ENCODE measurements around the gene C6orf15.
A peak's percentile ranks its signal among the peaks of the same experiment; 100 is the strongest.

C6orf15 gene

GRCh38 chr6:31107052-31107451 is 5.3 kb downstream of the C6orf15 start:
- H3K36me3 Mint-ChIP-seq, result no peaks in the 10 kb centered on the region
- H3K27ac Mint-ChIP-seq, result no peak overlapping the region
- H3K4me3 Mint-ChIP-seq, result no peak overlapping the region
- H3K4me1 Mint-ChIP-seq, result peaks cover 0 to 2% of the 10 kb centered on the region in 2 donors
- DNase-seq (no peak), ATAC-seq (replicated peaks) (no peak)
- peaks cover 13 to 18% of the 10 kb centered on the region in 2 donors for H3K27me3 Mint-ChIP-seq
- no peaks in the 10 kb centered on the region for H3K9me3 Mint-ChIP-seq

DNA sequence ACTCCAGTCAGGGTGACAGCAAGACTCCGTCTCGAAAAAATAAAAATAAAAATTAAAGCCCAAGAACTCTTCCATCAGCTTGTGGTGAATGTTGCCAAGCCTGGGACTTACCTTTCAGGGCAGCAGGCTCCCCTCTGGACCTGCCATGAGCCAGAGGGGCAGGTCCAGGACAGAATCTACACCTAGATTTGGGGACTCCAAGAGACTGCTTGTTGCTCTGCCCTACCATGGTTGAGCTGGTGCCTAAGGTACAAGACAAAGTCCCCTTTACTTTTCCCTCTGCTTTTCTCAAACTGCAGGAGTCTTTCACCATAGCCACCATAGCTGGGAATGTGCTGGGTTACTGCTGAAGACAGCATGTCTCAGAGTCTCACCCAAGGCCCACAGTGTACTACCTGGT is 9.2 kb downstream of the C6orf15 start:
- Mint-ChIP-seq H3K36me3 (no peaks in the 10 kb centered on the region), H3K27me3 (no peaks in the 10 kb centered on the region), H3K4me3 (no peak overlapping the region), H3K4me1 (peaks cover 0 to 2% of the 10 kb centered on the region in 2 donors), H3K9me3 (no peaks in the 10 kb centered on the region), H3K27ac (no peak overlapping the region)
- DNase-seq, result no peak
- no peak for ATAC-seq (replicated peaks)

- ATAC-seq (replicated peaks) (no peak), DNase-seq (no peak)
- no peaks in the 10 kb centered on the region for H3K36me3 Mint-ChIP-seq
- no peak overlapping the region for H3K4me3 Mint-ChIP-seq
- H3K9me3 Mint-ChIP-seq, result no peaks in the 10 kb centered on the region
- no peaks in the 10 kb centered on the region for H3K27me3 Mint-ChIP-seq
- no peak overlapping the region for H3K27ac Mint-ChIP-seq
- peaks cover 16 to 18% of the 10 kb centered on the region in 2 donors for H3K4me1 Mint-ChIP-seq
These were observed 13.9 kb downstream of the C6orf15 start for GRCh38 chr6:31098449-31098938.

DNA sequence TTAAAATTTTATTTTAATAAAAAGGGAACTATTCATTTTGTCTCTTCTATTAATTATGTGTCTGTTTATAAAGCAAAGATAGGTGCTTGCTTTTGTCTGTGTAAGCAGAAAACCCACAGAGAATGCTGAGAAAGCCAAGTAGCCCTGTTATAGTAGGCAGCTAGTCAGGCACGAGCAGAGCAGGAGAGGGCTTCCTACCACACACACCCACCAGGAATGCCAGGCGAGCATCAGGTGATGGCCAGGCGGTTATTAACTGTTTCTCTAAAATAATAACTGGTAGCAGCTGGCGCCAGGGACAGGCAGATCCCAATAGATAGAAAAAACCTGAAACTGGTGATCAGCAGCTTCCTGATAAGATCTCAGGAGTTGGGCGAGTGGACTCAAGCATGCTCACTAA is 15.7 kb downstream of the C6orf15 start:
- Mint-ChIP-seq H3K4me3 (no peak overlapping the region), H3K4me1 (peaks cover 15 to 16% of the 10 kb centered on the region in 2 donors), H3K9me3 (no peaks in the 10 kb centered on the region), H3K27me3 (no peaks in the 10 kb centered on the region), H3K36me3 (no peaks in the 10 kb centered on the region), H3K27ac (no peak overlapping the region)
- ATAC-seq (replicated peaks), result no peak
- no peak for DNase-seq

GRCh38 chr6:31096215-31096614 is 16.2 kb downstream of the C6orf15 start:
- H3K36me3 Mint-ChIP-seq, result no peaks in the 10 kb centered on the region
- H3K4me3 Mint-ChIP-seq, result no peak overlapping the region
- H3K27ac Mint-ChIP-seq, result no peak overlapping the region
- ATAC-seq (replicated peaks), result no peak
- no peaks in the 10 kb centered on the region for H3K27me3 Mint-ChIP-seq
- H3K4me1 Mint-ChIP-seq, result peaks cover 15 to 16% of the 10 kb centered on the region in 2 donors
- DNase-seq, result no peak
- no peaks in the 10 kb centered on the region for H3K9me3 Mint-ChIP-seq

- Mint-ChIP-seq H3K4me3 (no peak overlapping the region), H3K9me3 (no peaks in the 10 kb centered on the region), H3K27me3 (no peaks in the 10 kb centered on the region), H3K27ac (peak overlapping the region; percentile 49), H3K4me1 (peaks cover 15 to 16% of the 10 kb centered on the region in 2 donors), H3K36me3 (no peaks in the 10 kb centered on the region)
- DNase-seq (no peak), ATAC-seq (replicated peaks) (peak; percentile 46 to 56)
These were observed 17.9 kb downstream of the C6orf15 start for GRCh38 chr6:31094389-31094881.

DNA sequence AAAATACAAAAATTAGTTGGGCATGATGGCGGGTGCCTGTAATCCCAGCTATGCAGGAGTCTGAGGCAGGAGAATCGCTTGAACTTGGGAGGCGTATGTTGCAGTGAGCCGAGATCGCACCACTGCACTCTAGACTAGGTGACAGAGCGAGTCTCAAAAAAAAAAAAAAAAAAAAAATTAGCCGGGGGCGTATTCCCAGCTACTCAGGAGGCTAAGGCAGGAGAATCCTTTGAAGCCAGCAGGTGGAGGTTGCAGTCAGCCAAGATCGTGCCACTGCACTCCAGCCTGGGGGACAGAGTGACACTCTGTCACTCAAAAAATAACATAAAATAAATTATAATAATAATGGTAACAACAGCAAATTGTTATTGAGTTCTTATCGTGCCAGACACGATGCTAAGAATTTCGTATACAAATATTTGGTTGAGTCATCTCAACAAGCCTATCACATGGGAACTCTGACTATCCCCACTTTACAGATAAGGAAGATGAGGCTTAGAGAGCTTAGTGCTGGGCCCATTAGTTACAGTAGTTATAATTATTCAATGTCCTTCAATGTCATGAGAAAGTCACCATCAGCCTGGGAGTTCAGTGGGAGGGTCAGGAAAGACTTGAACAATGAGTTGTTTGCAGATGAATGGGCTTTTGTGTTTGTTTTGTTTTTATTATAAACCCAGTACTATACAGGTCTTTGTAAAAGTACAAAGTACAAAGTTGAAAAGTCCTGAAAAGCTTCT is 19.4 kb downstream of the C6orf15 start:
- Mint-ChIP-seq H3K4me3 (no peak overlapping the region), H3K4me1 (peaks cover 15 to 16% of the 10 kb centered on the region in 2 donors), H3K27me3 (no peaks in the 10 kb centered on the region), H3K9me3 (no peaks in the 10 kb centered on the region), H3K36me3 (no peaks in the 10 kb centered on the region), H3K27ac (no peak overlapping the region)
- no peak for DNase-seq
- ATAC-seq (replicated peaks), result no peak

DNA sequence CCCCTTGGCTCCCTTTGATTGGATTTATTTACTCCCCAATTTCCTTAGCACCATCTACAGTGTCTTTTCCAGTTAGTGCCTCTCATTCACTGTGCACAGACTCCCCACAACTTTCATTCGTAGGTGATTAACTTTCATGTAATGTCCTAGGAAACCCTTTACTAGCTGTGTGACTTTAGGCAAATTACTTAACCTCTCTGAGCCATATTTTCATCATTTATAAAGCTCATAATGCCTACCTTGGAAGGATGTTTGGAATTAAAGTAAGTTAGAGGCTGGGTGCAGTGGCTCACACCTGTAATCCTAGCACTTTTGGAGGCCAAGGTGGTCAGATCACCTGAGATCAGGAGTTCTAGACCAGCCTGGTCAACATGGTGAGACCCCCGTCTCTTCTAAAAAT is 20.1 kb downstream of the C6orf15 start:
- Mint-ChIP-seq H3K9me3 (no peaks in the 10 kb centered on the region), H3K4me1 (peaks cover 13 to 23% of the 10 kb centered on the region in 2 donors), H3K4me3 (no peak overlapping the region), H3K27ac (no peak overlapping the region), H3K36me3 (no peaks in the 10 kb centered on the region), H3K27me3 (peaks cover 0 to 6% of the 10 kb centered on the region in 2 donors)
- DNase-seq (no peak), ATAC-seq (replicated peaks) (no peak)

GRCh38 chr6:31091680-31092079 is 20.7 kb downstream of the C6orf15 start:
- ATAC-seq (replicated peaks) (no peak), DNase-seq (no peak)
- no peaks in the 10 kb centered on the region for H3K9me3 Mint-ChIP-seq
- H3K36me3 Mint-ChIP-seq, result no peaks in the 10 kb centered on the region
- no peak overlapping the region for H3K27ac Mint-ChIP-seq
- peaks cover 5 to 9% of the 10 kb centered on the region in 2 donors for H3K27me3 Mint-ChIP-seq
- no peak overlapping the region for H3K4me3 Mint-ChIP-seq
- peaks cover 13 to 23% of the 10 kb centered on the region in 2 donors for H3K4me1 Mint-ChIP-seq

DNA sequence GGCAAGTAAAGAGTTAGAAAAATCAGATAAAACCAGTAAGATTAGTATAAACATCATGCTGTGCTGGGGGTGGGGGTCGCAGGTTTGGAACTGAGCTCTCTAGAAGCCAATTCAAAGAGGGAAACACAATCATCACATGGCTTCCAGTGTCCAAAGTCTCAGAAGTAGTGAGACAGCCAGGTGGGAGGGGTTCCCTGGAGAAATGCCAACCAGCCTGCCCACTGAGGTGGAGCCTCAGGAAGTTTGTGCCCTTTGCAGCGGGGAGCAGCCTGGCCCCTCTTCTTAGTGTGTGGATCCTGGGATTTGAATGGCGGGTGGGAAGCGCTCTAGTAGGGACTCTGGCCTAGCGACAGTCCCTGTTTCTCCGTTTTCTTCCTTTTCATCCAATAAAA is 21.4 kb downstream of the C6orf15 start:
- Mint-ChIP-seq H3K27ac (peak overlapping the region; percentile 88), H3K36me3 (no peaks in the 10 kb centered on the region), H3K4me1 (peaks cover 13 to 23% of the 10 kb centered on the region in 2 donors), H3K27me3 (peaks cover 5 to 15% of the 10 kb centered on the region in 2 donors), H3K9me3 (no peaks in the 10 kb centered on the region), H3K4me3 (no peak overlapping the region)
- ATAC-seq (replicated peaks) (no peak), DNase-seq (no peak)

DNA sequence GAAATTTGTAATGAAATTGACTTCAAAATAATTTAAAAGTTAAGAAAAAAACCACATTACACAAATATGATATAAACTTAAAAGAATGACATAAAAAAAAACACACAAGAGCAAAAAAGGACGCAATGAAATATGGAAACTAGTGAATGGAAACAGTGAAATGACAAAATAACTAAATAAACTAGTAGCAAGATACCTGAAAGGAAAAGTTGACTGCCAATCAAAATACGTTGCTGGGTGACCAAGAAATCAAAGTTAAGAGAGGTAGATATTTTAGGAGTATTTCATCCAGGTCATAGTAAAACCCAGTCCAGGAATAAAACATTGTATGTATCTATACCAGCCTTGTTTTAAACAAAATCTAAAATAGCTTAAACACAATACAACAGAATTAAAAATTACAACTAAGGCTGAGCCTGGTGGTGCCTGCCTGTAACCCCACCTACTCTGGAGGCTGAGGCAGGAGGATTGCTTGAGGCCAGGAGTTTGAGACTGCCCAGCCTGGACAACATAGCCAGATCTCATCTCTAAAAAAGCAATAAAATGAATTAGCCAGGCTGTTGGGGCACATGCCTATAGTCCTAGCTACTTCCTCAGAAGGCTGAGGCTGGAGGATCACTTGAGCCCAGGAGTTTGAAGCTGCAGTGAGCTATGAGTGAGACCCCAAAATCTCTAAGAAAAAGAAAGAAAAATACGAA is 22.0 kb downstream of the C6orf15 start:
- DNase-seq (no peak), ATAC-seq (replicated peaks) (no peak)
- peaks cover 9 to 15% of the 10 kb centered on the region in 2 donors for H3K27me3 Mint-ChIP-seq
- H3K9me3 Mint-ChIP-seq, result no peaks in the 10 kb centered on the region
- H3K36me3 Mint-ChIP-seq, result no peaks in the 10 kb centered on the region
- peaks cover 13 to 23% of the 10 kb centered on the region in 2 donors for H3K4me1 Mint-ChIP-seq
- peak overlapping the region; percentile 88 for H3K27ac Mint-ChIP-seq
- H3K4me3 Mint-ChIP-seq, result no peak overlapping the region

- ATAC-seq (replicated peaks) (peak; percentile 99), DNase-seq (peak; percentile 78)
- peaks cover 9 to 15% of the 10 kb centered on the region in 2 donors for H3K27me3 Mint-ChIP-seq
- H3K27ac Mint-ChIP-seq, result no peak overlapping the region
- H3K36me3 Mint-ChIP-seq, result no peaks in the 10 kb centered on the region
- no peaks in the 10 kb centered on the region for H3K9me3 Mint-ChIP-seq
- peaks cover 4 to 8% of the 10 kb centered on the region in 2 donors for H3K4me1 Mint-ChIP-seq
- H3K4me3 Mint-ChIP-seq, result no peak overlapping the region
These were observed 24.8 kb downstream of the C6orf15 start for GRCh38 chr6:31087494-31088089.

GRCh38 chr6:31086788-31087440 is 25.5 kb downstream of the C6orf15 start:
- H3K9me3 Mint-ChIP-seq, result no peaks in the 10 kb centered on the region
- no peak for DNase-seq
- no peak for ATAC-seq (replicated peaks)
- no peak overlapping the region for H3K27ac Mint-ChIP-seq
- peaks cover 9 to 15% of the 10 kb centered on the region in 2 donors for H3K27me3 Mint-ChIP-seq
- H3K36me3 Mint-ChIP-seq, result no peaks in the 10 kb centered on the region
- H3K4me1 Mint-ChIP-seq, result peaks cover 4 to 8% of the 10 kb centered on the region in 2 donors
- no peak overlapping the region for H3K4me3 Mint-ChIP-seq

DNA sequence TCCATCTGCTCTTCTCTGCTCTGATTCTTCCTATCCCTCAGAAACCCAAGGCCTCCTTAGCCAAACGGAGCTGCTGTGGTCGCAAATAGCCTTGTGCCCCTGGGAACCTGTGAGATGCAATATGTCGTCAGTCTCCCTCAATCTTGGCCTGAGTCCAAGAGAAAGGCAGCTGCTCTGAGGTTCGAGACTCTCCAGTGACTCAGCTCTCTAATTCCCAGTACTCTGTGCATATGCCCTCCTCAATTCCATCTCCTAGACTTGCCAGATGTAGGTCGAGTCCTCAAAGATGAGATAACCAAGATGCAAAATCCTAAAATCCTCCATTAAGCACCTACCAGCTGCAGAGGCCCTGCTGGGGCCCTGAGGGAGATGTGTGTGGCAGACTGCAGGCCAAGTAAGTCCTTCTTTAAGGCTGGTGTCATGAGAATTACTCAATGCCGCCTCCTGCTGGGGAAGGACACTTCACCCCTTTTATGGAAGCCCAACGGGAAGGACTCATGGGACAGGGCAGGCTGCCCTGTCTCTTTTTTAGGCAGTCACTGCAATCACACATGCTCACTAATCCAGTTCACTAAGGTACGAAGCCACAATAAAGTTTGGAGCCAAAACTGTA is 28.5 kb downstream of the C6orf15 start:
- H3K27me3 Mint-ChIP-seq, result peaks cover 13 to 21% of the 10 kb centered on the region in 2 donors
- no peaks in the 10 kb centered on the region for H3K9me3 Mint-ChIP-seq
- H3K27ac Mint-ChIP-seq, result no peak overlapping the region
- no peak overlapping the region for H3K4me3 Mint-ChIP-seq
- peaks cover 8 to 18% of the 10 kb centered on the region in 2 donors for H3K4me1 Mint-ChIP-seq
- ATAC-seq (replicated peaks) (peak in 1 of 2 donors; percentile 35), DNase-seq (no peak)
- no peaks in the 10 kb centered on the region for H3K36me3 Mint-ChIP-seq

All from stimulated activated naive B cell treated with anti-CD40 and anti-IgM and Interleukin-4, amounts not matched to agents 10 μg/mL and 1 μg/mL and 100 μg/mL, for 72 hours (primary cell).